Erythroblast (primary cell): ENCODE measurements around the gene PATJ.

Experiments used
- DNase-seq, 2 experiments: peaks; one replicate each; lab custom pipeline; 2025; lab: John Stamatoyannopoulos, UW
- GATA1 ChIP-seq: IDR thresholded peaks from 2 replicates; pipeline ENCODE4 v1.6.1; 2011; ENCODE audit warnings: low read depth, mild to moderate bottlenecking, control low read depth, low read length, moderate library complexity
- POLR2A ChIP-seq: IDR thresholded peaks from 2 replicates; pipeline ENCODE4 v1.6.1; 2011; ENCODE audit warnings: mild to moderate bottlenecking, low read length

Gene PATJ

GRCh38 chr1:62187548-62187947 lies 445.3 kb downstream of the PATJ start:
- TF ChIP-seq GATA1: no peak
- no peak for DNase-seq

- no peak for DNase-seq
Observed at GRCh38 chr1:62188111-62188510, 445.8 kb downstream of the PATJ start.

GRCh38 chr1:62194651-62195544 lies 452.6 kb downstream of the PATJ start, which contains the start of gene L1TD1:
Gene L1TD1 (plus strand): TSS chr1:62194849. CDS start chr1:62206629, 11,780 bp downstream.
- TF ChIP-seq GATA1 (no peak), POLR2A (no peak)
- DNase-seq: no peak

More at GRCh38 chr1:62188111-62188510, 445.8 kb downstream of the PATJ start:
- TF ChIP-seq POLR2A (no peak), GATA1 (no peak)

GRCh38 chr1:62196086-62196690 lies 453.9 kb downstream of the PATJ start:
- TF ChIP-seq POLR2A: no peak
- TF ChIP-seq GATA1: no peak
- DNase-seq: no peak

- TF ChIP-seq POLR2A (no peak), GATA1 (no peak)
- no peak for DNase-seq
Observed at GRCh38 chr1:62198069-62198780, 455.9 kb downstream of the PATJ start.

DNA sequence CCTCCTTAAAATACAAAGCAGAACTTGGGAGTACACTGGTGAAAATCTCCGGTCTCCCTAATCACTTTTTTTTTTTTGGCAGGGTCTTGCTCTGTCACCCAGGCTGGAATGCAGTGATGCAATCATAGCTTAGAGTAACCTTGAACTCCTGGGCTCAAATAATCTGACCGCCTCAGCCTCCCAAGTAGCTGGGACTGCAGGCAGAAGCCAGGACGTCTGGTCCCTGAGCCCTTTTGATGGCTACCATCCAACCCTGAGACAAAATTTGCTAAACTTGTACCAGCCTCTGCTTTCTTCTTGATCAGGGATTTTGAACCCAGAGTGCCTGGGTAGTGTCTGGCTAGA lies 456.5 kb downstream of the PATJ start:
- TF ChIP-seq POLR2A (no peak), GATA1 (no peak)
- no peak for DNase-seq

- TF ChIP-seq POLR2A (no peak), GATA1 (no peak)
- DNase-seq: no peak
Observed at GRCh38 chr1:62207187-62207586, 464.9 kb downstream of the PATJ start.

GRCh38 chr1:62208087-62208486 lies 465.8 kb downstream of the PATJ start:
- DNase-seq: no peak
- TF ChIP-seq POLR2A (no peak), GATA1 (no peak)

- no peak for DNase-seq
Observed at GRCh38 chr1:62208970-62209369, 466.7 kb downstream of the PATJ start.

DNA sequence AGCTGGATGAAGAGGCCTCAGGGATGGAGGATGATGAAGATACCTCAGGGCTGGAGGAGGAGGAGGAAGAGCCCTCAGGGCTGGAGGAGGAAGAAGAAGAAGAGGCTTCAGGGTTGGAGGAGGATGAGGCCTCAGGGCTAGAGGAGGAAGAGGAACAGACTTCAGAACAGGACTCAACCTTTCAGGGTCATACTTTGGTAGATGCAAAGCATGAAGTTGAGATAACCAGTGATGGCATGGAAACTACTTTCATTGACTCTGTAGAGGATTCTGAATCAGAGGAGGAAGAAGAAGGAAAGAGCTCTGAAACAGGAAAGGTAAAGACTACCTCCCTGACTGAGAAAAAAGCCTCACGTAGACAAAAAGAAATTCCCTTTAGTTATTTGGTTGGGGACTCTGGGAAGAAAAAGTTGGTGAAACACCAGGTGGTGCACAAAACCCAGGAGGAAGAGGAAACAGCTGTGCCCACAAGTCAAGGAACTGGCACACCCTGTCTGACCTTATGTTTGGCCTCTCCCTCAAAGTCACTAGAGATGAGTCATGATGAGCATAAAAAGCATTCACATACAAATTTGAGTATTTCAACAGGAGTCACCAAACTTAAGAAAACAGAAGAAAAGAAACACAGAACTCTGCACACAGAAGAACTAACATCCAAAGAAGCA lies 467.8 kb downstream of the PATJ start:
- no peak for TF ChIP-seq GATA1
- no peak for TF ChIP-seq POLR2A
- DNase-seq: no peak

More at GRCh38 chr1:62208970-62209369, 466.7 kb downstream of the PATJ start:
- no peak for TF ChIP-seq GATA1
- TF ChIP-seq POLR2A: no peak

DNA sequence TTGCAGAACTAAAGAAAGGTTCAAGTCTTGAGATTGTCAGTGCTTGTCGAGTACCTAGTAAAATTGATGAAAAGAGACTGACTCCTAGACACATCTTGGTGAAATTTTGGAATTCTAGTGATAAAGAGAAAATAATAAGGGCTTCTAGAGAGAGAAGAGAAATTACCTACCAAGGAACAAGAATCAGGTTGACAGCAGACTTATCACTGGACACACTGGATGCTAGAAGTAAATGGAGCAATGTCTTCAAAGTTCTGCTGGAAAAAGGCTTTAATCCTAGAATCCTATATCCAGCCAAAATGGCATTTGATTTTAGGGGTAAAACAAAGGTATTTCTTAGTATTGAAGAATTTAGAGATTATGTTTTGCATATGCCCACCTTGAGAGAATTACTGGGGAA lies 468.7 kb downstream of the PATJ start:
- no peak for TF ChIP-seq GATA1
- no peak for TF ChIP-seq POLR2A
- DNase-seq: no peak

- DNase-seq: no peak
Observed at GRCh38 chr1:62212411-62212810, 470.1 kb downstream of the PATJ start.

More at GRCh38 chr1:62212411-62212810, 470.1 kb downstream of the PATJ start:
- no peak for TF ChIP-seq GATA1
- TF ChIP-seq POLR2A: no peak
